ENCODE data around the gene PBX1.
"Not testable (repeated sequence)": the region's sequence is repeated elsewhere in the genome, so short reads cannot be mapped to it uniquely, and the experiment has no call there.

Gene PBX1

DNA sequence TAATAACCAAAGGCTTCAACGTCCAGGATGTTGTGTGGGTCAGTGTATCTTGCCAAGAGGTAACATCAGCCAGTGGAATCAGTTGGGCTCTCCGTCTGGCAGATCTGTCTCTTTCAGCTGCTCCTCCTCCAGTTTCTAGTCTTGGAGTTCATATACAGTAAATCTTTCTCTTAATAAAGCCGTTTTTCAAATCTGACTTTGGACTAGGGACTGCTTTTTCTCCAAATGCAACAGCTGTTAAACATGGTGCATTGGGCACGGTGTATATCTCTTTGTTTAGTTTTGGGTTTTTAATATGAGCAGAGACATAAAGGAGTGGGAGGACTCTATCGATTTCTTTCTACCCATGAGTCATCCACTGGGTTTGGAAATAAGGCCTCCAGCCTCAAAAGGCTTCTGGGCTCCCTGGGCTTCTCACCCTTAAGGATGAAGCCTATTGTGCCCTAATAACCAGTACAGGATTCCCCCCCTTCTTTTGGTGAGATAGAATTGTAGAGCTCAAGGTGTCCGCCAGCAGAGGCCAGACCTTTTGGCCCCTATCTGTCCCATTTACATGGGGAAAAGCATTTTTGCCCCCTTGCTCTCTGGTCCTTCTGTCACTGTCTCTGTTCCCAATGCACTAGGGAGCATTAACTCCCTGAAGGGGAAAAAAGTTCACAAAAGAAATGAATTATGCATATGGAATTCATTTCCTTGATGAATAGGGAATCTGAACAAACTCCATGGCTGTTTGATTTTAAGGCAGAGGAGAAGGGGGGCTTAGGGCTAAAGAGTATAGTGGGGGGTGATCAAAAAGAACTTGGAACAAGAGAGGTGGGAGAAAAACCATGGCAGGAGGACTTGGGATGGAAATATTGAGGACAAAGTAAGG, 86.0 kb downstream of the PBX1 start:
- DNase-seq, result no peak
- H3K27me3 Mint-ChIP-seq, result no peaks in the 10 kb centered on the region
- no peak overlapping the region for H3K4me3 Mint-ChIP-seq
- no peak overlapping the region for H3K27ac Mint-ChIP-seq
- H3K9me3 Mint-ChIP-seq, result no peaks in the 10 kb centered on the region
- no peaks in the 10 kb centered on the region for H3K36me3 Mint-ChIP-seq (ENCODE audit: low read depth)
- ATAC-seq, result no peak
- H3K4me1 Mint-ChIP-seq, result no peaks in the 10 kb centered on the region

GRCh38 chr1:164645921-164646320, 86.9 kb downstream of the PBX1 start:
- ATAC-seq (no peak), DNase-seq (no peak)
- Mint-ChIP-seq H3K4me3 (no peak overlapping the region), H3K4me1 (no peaks in the 10 kb centered on the region), H3K27me3 (peaks cover 3% of the 10 kb centered on the region), H3K27ac (no peak overlapping the region), H3K9me3 (no peaks in the 10 kb centered on the region), H3K36me3 (ENCODE audit: low read depth) (no peaks in the 10 kb centered on the region)

- DNase-seq (no peak), ATAC-seq (no peak)
- Mint-ChIP-seq H3K36me3 (ENCODE audit: low read depth) (no peaks in the 10 kb centered on the region), H3K27me3 (peaks cover 9% of the 10 kb centered on the region), H3K4me1 (peaks cover 5% of the 10 kb centered on the region), H3K27ac (no peak overlapping the region), H3K9me3 (no peaks in the 10 kb centered on the region), H3K4me3 (no peak overlapping the region)
Measured at GRCh38 chr1:164647211-164647610, 88.2 kb downstream of the PBX1 start.

DNA sequence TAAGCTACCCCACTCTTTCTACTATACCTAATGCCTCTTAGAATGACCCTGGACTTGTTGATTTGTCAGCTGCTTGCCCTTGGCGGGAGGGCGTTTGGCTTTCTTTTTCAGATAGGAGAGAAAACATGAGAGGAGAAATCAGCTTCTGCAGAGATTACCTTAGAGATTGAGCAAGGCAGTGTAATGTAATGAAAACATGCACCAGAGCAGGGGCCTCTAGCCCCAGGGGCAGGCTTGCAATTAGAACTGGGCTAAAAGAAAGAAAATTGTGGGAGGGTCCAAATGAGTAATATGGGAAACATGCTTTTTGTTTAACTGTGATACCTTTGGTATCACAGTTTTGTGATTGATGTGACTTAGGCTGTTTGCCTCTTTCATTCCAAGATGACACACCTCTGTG, 89.7 kb downstream of the PBX1 start:
- H3K27ac Mint-ChIP-seq, result no peak overlapping the region
- DNase-seq (no peak), ATAC-seq (no peak)
- peaks cover 9% of the 10 kb centered on the region for H3K27me3 Mint-ChIP-seq
- H3K4me1 Mint-ChIP-seq, result peaks cover 5% of the 10 kb centered on the region
- no peaks in the 10 kb centered on the region for H3K9me3 Mint-ChIP-seq
- H3K36me3 Mint-ChIP-seq (ENCODE audit: low read depth), result no peaks in the 10 kb centered on the region
- no peak overlapping the region for H3K4me3 Mint-ChIP-seq

- no peak overlapping the region for H3K4me3 Mint-ChIP-seq
- DNase-seq (no peak), ATAC-seq (no peak)
- H3K27ac Mint-ChIP-seq, result no peak overlapping the region
- no peaks in the 10 kb centered on the region for H3K9me3 Mint-ChIP-seq
- H3K4me1 Mint-ChIP-seq, result peaks cover 5% of the 10 kb centered on the region
- H3K36me3 Mint-ChIP-seq (ENCODE audit: low read depth), result no peaks in the 10 kb centered on the region
- H3K27me3 Mint-ChIP-seq, result peaks cover 9% of the 10 kb centered on the region
Measured at GRCh38 chr1:164649146-164649545, 90.2 kb downstream of the PBX1 start.

DNA sequence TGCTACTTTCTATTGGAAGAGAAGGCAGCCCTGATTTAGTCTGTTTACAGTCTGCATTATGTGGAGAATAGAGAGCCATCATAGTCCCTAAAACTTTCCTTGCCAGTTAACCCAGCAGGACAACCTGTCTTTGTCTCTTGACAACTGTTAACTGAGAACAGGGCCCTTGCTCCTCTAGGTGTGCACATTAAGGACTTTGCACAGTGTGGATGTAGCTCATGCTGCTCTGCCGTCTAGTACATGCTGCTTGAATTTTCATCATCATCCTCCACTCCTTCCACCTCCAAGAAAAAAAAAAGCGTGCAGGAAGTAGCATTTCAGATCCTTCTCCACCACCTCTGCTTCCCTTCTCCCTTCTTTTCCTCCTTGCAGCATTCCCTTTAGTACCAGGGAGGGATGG, 91.5 kb downstream of the PBX1 start:
- no peaks in the 10 kb centered on the region for H3K36me3 Mint-ChIP-seq (ENCODE audit: low read depth)
- H3K27ac Mint-ChIP-seq, result no peak overlapping the region
- H3K9me3 Mint-ChIP-seq, result no peaks in the 10 kb centered on the region
- peaks cover 5% of the 10 kb centered on the region for H3K4me1 Mint-ChIP-seq
- H3K4me3 Mint-ChIP-seq, result no peak overlapping the region
- DNase-seq, result no peak
- peaks cover 15% of the 10 kb centered on the region for H3K27me3 Mint-ChIP-seq
- no peak for ATAC-seq

DNA sequence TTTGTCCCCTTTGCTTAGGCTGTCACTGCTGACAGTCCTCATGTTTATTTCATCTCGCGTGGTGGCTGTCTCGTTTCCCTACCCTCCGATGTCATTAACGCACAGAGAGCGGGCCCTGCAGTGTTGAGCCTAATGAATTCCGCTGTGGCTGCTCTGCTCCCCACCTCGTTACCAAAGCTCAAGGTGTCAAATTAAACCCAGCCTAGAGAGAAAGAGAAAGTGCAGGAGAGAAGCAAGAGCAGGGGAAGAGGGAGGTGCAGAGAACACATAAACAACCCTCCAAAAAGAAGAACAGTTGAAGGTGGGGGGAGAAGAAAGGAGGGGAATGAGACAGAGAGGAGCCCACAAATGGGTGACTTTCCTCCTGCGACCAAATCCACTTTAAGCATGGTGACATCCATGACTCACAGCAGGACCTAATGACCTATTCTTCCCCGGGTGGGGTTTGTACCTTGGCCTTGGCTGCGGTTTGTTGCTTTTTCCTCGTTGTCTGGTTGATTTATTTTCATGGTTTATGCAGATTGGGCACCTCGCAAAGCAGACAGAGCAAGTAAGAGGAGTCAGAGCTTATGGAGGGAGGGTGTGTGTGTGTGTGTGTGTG, 92.5 kb downstream of the PBX1 start:
- peaks cover 15% of the 10 kb centered on the region for H3K27me3 Mint-ChIP-seq
- H3K36me3 Mint-ChIP-seq (ENCODE audit: low read depth), result no peaks in the 10 kb centered on the region
- H3K9me3 Mint-ChIP-seq, result no peaks in the 10 kb centered on the region
- peaks cover 5% of the 10 kb centered on the region for H3K4me1 Mint-ChIP-seq
- no peak overlapping the region for H3K4me3 Mint-ChIP-seq
- ATAC-seq (peak; percentile 40), DNase-seq (no peak)
- no peak overlapping the region for H3K27ac Mint-ChIP-seq

DNA sequence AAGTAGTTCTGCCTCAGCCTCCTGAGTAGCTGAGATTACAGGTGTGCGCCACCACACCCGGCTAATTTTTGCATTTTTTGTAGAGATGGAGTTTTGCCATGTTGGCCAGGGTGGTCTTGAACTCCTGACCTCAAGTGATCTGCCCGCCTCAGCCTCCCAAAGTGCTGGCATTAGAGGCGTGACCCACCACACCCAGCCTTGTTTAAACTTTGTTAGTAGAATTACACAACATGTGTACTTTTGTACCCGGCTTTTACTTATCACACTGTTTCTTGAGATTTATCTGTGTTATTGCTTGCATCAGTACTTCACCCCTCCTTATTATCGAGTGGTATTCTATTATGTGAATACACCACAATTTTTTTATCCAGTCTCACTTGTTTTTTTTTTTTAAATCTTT, 94.0 kb downstream of the PBX1 start:
- H3K9me3 Mint-ChIP-seq; H3K36me3 Mint-ChIP-seq (ENCODE audit: low read depth); DNase-seq; H3K4me1 Mint-ChIP-seq; ATAC-seq; H3K27ac Mint-ChIP-seq; H3K4me3 Mint-ChIP-seq: not testable (repeated sequence)
- peaks cover 15% of the 10 kb centered on the region for H3K27me3 Mint-ChIP-seq

DNA sequence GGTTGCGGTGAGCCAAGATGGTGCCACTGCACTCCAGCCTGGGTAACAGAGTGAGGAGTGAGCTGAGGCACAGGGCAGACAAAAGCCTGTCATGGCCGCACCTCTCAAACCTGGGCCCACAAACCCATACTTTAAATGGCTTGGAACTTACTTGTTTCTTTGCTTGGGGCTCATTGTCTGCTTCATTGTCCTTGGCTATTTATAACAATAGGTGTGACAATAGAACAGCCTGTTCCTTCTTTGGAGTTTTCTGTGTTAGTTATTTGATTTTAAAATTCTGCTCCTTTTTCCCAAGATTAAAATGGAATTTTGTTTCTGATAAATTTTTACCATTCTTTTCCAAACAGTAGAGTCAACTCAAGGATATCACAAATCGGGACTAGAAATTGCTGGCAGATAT, 94.7 kb downstream of the PBX1 start:
- Mint-ChIP-seq H3K4me1 (peaks cover 5% of the 10 kb centered on the region), H3K27ac (no peak overlapping the region), H3K4me3 (no peak overlapping the region), H3K27me3 (peaks cover 15% of the 10 kb centered on the region), H3K9me3 (no peaks in the 10 kb centered on the region), H3K36me3 (ENCODE audit: low read depth) (no peaks in the 10 kb centered on the region)
- ATAC-seq, result no peak
- no peak for DNase-seq

- no peak overlapping the region for H3K27ac Mint-ChIP-seq
- no peak overlapping the region for H3K4me3 Mint-ChIP-seq
- H3K9me3 Mint-ChIP-seq, result no peaks in the 10 kb centered on the region
- peaks cover 15% of the 10 kb centered on the region for H3K27me3 Mint-ChIP-seq
- no peak for ATAC-seq
- H3K36me3 Mint-ChIP-seq (ENCODE audit: low read depth), result no peaks in the 10 kb centered on the region
- H3K4me1 Mint-ChIP-seq, result peaks cover 5% of the 10 kb centered on the region
- DNase-seq, result no peak
Measured at GRCh38 chr1:164654200-164654599, 95.2 kb downstream of the PBX1 start.

DNA sequence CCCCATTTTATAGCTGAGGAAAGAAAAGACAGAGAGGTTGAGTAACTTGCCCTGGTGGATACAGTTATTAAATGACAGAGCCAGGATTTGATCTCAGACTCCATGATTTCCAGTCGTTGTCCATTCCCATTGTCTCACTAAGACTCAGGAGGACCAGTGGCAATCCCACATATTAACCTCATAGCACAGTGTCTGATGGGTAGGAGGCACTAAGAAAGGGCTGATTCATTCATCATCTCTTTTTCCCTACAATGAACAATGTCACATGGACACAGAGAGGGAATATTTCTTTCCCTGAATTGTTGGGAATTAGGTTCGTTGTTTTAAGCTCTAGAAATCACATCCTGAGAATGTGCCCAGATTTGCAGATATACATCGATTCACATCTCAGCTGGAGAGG, 99.9 kb downstream of the PBX1 start:
- Mint-ChIP-seq H3K27me3 (peaks cover 7% of the 10 kb centered on the region), H3K36me3 (ENCODE audit: low read depth) (no peaks in the 10 kb centered on the region), H3K4me1 (peaks cover 6% of the 10 kb centered on the region), H3K4me3 (no peak overlapping the region), H3K27ac (no peak overlapping the region), H3K9me3 (no peaks in the 10 kb centered on the region)
- no peak for ATAC-seq
- DNase-seq, result no peak

- Mint-ChIP-seq H3K27ac (no peak overlapping the region), H3K9me3 (peaks cover 5% of the 10 kb centered on the region), H3K4me3 (no peak overlapping the region), H3K36me3 (ENCODE audit: low read depth) (no peaks in the 10 kb centered on the region), H3K27me3 (peaks cover 3% of the 10 kb centered on the region), H3K4me1 (peaks cover 7% of the 10 kb centered on the region)
- no peak for DNase-seq
- ATAC-seq, result no peak
Measured at GRCh38 chr1:164659621-164660411, 100.8 kb downstream of the PBX1 start.

DNA sequence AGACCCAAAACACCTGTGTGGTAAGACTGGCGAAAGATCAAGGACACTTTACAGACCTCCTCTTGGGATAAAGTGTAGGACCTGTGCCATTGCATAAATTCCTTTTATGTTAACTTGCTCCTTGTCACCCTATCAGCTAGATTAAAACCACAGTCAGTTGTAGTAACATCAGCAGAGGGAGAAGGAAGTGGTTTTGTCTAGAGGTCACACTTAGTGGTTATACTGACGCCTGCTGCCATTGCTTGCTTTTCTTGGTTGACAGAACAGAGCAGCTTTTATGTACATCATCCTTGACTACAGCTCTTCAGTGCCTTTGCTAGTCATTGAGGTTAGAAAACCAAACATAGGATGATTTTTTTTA, 101.4 kb downstream of the PBX1 start:
- Mint-ChIP-seq H3K4me1 (peaks cover 7% of the 10 kb centered on the region), H3K36me3 (ENCODE audit: low read depth) (no peaks in the 10 kb centered on the region), H3K9me3 (peaks cover 5% of the 10 kb centered on the region), H3K4me3 (no peak overlapping the region), H3K27me3 (peaks cover 2% of the 10 kb centered on the region), H3K27ac (no peak overlapping the region)
- DNase-seq (no peak), ATAC-seq (peak; percentile 36)

DNA sequence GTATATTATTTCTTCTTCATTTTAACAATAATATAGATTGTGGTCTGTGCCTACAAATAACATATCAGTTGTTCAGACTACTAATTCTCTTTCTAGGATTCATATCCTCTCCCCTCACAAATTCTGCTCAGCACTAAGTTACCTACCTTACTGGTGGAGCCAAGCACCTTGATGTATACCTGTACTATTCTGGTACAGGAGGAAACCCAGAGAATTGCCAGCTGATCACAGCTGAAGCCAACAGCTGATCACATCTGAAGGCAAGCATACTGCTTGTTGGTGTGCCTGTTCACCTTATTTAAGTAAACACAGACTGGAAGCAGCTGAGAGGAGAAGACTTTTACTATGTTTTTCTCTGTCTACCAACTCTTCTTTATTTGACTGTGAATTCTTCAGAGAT, 101.8 kb downstream of the PBX1 start:
- ATAC-seq (no peak), DNase-seq (no peak)
- Mint-ChIP-seq H3K27ac (no peak overlapping the region), H3K4me3 (no peak overlapping the region), H3K9me3 (peaks cover 5% of the 10 kb centered on the region), H3K36me3 (ENCODE audit: low read depth) (no peaks in the 10 kb centered on the region), H3K27me3 (no peaks in the 10 kb centered on the region), H3K4me1 (peaks cover 7% of the 10 kb centered on the region)

DNA sequence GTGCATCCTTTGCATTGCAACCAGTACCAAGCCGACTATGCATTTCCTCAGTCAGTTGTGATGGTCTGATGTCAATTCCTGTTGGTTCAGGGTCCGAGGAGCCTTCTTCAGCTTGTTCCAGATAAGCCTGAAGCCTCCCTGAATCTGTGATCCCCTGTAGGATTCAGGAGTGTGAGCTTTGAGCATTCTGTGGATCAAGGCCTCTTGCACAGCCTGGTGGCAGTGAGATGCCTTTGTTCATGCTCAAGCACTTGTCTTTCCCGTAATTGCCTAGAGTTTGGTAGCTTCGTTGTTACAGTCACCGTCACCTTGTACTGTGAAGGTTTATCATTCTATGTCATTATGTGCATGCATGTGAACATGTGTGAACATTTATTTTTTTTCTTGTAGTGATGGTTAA, 103.5 kb downstream of the PBX1 start:
- ATAC-seq, result no peak

More for the DNA sequence above, 103.5 kb downstream of the PBX1 start:
- Mint-ChIP-seq H3K4me1 (peaks cover 7% of the 10 kb centered on the region), H3K4me3 (no peak overlapping the region), H3K36me3 (ENCODE audit: low read depth) (no peaks in the 10 kb centered on the region), H3K27me3 (no peaks in the 10 kb centered on the region), H3K27ac (no peak overlapping the region), H3K9me3 (peaks cover 5% of the 10 kb centered on the region)
- DNase-seq, result no peak

Data from activated naive CD8-positive, alpha-beta T cell treated with anti-CD3 and anti-CD28 coated beads, Interleukin-2, amount 50 U/mL, for 24 hours (primary cell).